Measurements from ENCODE around the gene COL2A1.

DNA sequence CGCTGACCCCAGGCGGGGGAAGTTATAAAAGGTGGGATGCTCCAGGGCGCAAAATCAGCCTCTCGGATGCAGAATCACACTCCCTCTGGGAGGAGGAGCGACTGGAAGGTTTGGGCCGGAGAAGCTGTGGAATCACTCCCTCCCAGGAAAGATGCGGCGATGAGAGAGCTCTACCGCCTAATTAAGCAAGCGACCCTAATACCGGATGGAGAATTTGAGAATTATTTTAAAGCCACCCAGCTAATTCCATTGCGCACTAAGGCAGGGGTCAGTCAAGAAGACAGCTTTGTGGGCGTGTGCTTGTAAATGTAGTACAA, 1.9 kb downstream of the COL2A1 start:
- TF ChIP-seq, protein P1, sequence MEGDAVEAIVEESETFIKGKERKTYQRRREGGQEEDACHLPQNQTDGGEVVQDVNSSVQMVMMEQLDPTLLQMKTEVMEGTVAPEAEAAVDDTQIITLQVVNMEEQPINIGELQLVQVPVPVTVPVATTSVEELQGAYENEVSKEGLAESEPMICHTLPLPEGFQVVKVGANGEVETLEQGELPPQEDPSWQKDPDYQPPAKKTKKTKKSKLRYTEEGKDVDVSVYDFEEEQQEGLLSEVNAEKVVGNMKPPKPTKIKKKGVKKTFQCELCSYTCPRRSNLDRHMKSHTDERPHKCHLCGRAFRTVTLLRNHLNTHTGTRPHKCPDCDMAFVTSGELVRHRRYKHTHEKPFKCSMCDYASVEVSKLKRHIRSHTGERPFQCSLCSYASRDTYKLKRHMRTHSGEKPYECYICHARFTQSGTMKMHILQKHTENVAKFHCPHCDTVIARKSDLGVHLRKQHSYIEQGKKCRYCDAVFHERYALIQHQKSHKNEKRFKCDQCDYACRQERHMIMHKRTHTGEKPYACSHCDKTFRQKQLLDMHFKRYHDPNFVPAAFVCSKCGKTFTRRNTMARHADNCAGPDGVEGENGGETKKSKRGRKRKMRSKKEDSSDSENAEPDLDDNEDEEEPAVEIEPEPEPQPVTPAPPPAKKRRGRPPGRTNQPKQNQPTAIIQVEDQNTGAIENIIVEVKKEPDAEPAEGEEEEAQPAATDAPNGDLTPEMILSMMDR (IDR thresholded peaks at IDR 0.05) = no peak
- TF ChIP-seq POLR2AphosphoS5 (IDR thresholded peaks at IDR 0.05; ENCODE audit: low read depth, low read length) = no peak
- TF ChIP-seq, protein P2, sequence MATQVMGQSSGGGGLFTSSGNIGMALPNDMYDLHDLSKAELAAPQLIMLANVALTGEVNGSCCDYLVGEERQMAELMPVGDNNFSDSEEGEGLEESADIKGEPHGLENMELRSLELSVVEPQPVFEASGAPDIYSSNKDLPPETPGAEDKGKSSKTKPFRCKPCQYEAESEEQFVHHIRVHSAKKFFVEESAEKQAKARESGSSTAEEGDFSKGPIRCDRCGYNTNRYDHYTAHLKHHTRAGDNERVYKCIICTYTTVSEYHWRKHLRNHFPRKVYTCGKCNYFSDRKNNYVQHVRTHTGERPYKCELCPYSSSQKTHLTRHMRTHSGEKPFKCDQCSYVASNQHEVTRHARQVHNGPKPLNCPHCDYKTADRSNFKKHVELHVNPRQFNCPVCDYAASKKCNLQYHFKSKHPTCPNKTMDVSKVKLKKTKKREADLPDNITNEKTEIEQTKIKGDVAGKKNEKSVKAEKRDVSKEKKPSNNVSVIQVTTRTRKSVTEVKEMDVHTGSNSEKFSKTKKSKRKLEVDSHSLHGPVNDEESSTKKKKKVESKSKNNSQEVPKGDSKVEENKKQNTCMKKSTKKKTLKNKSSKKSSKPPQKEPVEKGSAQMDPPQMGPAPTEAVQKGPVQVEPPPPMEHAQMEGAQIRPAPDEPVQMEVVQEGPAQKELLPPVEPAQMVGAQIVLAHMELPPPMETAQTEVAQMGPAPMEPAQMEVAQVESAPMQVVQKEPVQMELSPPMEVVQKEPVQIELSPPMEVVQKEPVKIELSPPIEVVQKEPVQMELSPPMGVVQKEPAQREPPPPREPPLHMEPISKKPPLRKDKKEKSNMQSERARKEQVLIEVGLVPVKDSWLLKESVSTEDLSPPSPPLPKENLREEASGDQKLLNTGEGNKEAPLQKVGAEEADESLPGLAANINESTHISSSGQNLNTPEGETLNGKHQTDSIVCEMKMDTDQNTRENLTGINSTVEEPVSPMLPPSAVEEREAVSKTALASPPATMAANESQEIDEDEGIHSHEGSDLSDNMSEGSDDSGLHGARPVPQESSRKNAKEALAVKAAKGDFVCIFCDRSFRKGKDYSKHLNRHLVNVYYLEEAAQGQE (IDR thresholded peaks at IDR 0.05; ENCODE audit: insufficient read depth in 1 of 2, low read depth in 2 of 2, low read length in 1 of 2) = no peak
- TF ChIP-seq TCF7L2 (IDR thresholded peaks at IDR 0.05; ENCODE audit: low read depth, low read length) = no peak
